HepG2 (cell line): ENCODE data around the gene CIDEA. TPM values are rescaled to one million over a fixed set of nuclear protein-coding genes. Genes with fewer than 3 reads are reported as not detected.

ENCODE experiments used
- ATAC-seq: fragments of 200-7000 bp; cut with Tn5 transposase; 3 replicates; pipeline ENCODE4 v1.9.1; 2020; ENCODE audit warnings: mild to moderate bottlenecking, moderate library complexity
- BruUV-seq: library from RNA; stranded (reverse); fragments of 400-500 nt; replicated peaks from 2 replicates; lab custom pipeline; 2021; lab: Mats Ljungman, UMichigan
- CTCF ChIA-PET: fragments of 300-600 bp; formaldehyde crosslinking; extraction: SDS; loops from one replicate; lab custom pipeline; 2021; ENCODE audit warnings: low total read pairs, inconsistent platforms, low intra/inter-chr PET ratio; lab: Yijun Ruan, JAX
- POLR2A ChIA-PET: fragments of 350-600 bp; sonication (Branson Sonifier 250); formaldehyde crosslinking; loops from one replicate; lab custom pipeline; 2020; ENCODE audit warnings: antibody characterized with exemption, inconsistent platforms; lab: Yijun Ruan, JAX
- DNase-seq: peaks from one replicate; pipeline ENCODE4 v3.0.0-alpha.2; 2015; ENCODE audit warnings: low spot score
- FAIRE-seq: peaks from 3 replicates; lab custom pipeline; 2011; peaks lifted over from hg19 to GRCh38; lab: Jason Lieb, UNC
- H2AFZ ChIP-seq: one replicate; pipeline ENCODE4 v1.6.1; 2011; ENCODE audit warnings: low read length, inconsistent platforms
- H3K27ac ChIP-seq: fragments of 300-600 bp; 3 replicates; pipeline ENCODE4 v1.8.0; 2011; ENCODE audit warnings: mixed run types, mild to moderate bottlenecking, mixed read lengths, low read length, inconsistent platforms; ENCODE audit not compliant: insufficient read depth; ENCODE audit errors: extremely low read length
- H3K27me3 ChIP-seq, 2 experiments: fragments of 200-600 bp in 1 of 2; 2 replicates in 1 of 2; 3 replicates in 1 of 2; pipeline versions ENCODE4 v1.6.0 to v1.8.0; 2011; ENCODE audit warnings: low read length in 2 of 2, mild to moderate bottlenecking in 2 of 2, moderate library complexity in 2 of 2, inconsistent platforms in 1 of 2; ENCODE audit not compliant: insufficient read depth in 2 of 2, control insufficient read depth in 1 of 2
- H3K36me3 ChIP-seq, 2 experiments: fragments of 200-600 bp in 1 of 2; replicated peaks in 1 of 2; 2 replicates in 1 of 2; 3 replicates in 1 of 2; pipeline versions ENCODE4 v1.5.1 to v1.8.0; 2011; ENCODE audit warnings: low read length in 2 of 2, inconsistent platforms in 1 of 2; ENCODE audit not compliant: insufficient read depth in 2 of 2, control insufficient read depth in 1 of 2
- H3K4me1 ChIP-seq: 2 replicates; pipeline ENCODE4 v1.5.1; 2012; ENCODE audit warnings: low read length, inconsistent platforms; ENCODE audit not compliant: insufficient read depth
- H3K4me2 ChIP-seq: 2 replicates; pipeline ENCODE4 v1.6.0; 2011; ENCODE audit warnings: low read depth, low read length, inconsistent platforms
- H3K4me3 ChIP-seq, 3 experiments: fragments of 200-600 bp in 1 of 3; sonication (generic), shearing (Covaris generic) in 1 of 3; replicated peaks in 1 of 3; 2 replicates each; pipeline ENCODE4 v1.5.1; 2011 to 2016; ENCODE audit warnings: low read length in 3 of 3, inconsistent platforms in 2 of 3, low read depth in 2 of 3, mild to moderate bottlenecking in 2 of 3, control low read depth in 1 of 3, mixed read lengths in 1 of 3; ENCODE audit not compliant: insufficient read depth in 1 of 3
- H3K79me2 ChIP-seq: one replicate; pipeline ENCODE4 v1.6.1; 2011; ENCODE audit warnings: low read length, inconsistent platforms; ENCODE audit not compliant: insufficient read depth
- H3K9ac ChIP-seq: 2 replicates; pipeline ENCODE4 v1.6.0; 2011; ENCODE audit warnings: mild to moderate bottlenecking, low read depth, low read length, inconsistent platforms; ENCODE audit not compliant: insufficient read depth
- H3K9me3 ChIP-seq: 2 replicates; pipeline ENCODE4 v1.5.1; 2012; ENCODE audit warnings: mild to moderate bottlenecking, low read length
- H4K20me1 ChIP-seq: 2 replicates; pipeline ENCODE4 v1.6.0; 2011; ENCODE audit warnings: inconsistent platforms, mild to moderate bottlenecking, low read length, moderate library complexity; ENCODE audit not compliant: insufficient read depth
- POLR2A ChIP-seq, 2 experiments: IDR thresholded peaks; 2 replicates each; pipeline ENCODE4 v1.6.1; 2011; ENCODE audit warnings: low read depth in 2 of 2, low read length in 2 of 2, mild to moderate bottlenecking in 1 of 2, moderate library complexity in 1 of 2; ENCODE audit not compliant: insufficient read depth in 1 of 2
- ZNF770 ChIP-seq: sonication (generic); formaldehyde crosslinking; IDR thresholded peaks from 2 replicates; pipeline ENCODE4 v1.5.0; 2020; ENCODE audit warnings: mild to moderate bottlenecking, missing genetic modification reagents
- WGBS: methylation state at CpG from one replicate; pipeline ENCODE4 v1.1.6; 2017; ENCODE audit warnings: low lambda C conversion rate; 5-methylcytosine and 5-hydroxymethylcytosine counted together
- in situ Hi-C: cut with HindIII; loops from 2 replicates; pipeline ENCODE4 v1.10.0; 2017; ENCODE audit warnings: low pct_unique_long_range_greater_than_20kb; ENCODE audit not compliant: extremely low pct_ligation_motif_present
- intact Hi-C: fragments of 100-400 bp; cut with micrococcal nuclease; formaldehyde crosslinking; loops from one replicate; pipeline ENCODE4 v1.10.0; 2022; ENCODE audit not compliant: unreplicated experiment
- polyA plus RNA-seq, 8 experiments: library from polyadenylated mRNA; depleted of rRNA in 3 of 8; stranded (reverse) in 7 of 8; unstranded in 1 of 8; fragments of >200 nt; fragmentation: Illumina TruSeq in 4 of 8; extraction: Trizol in 4 of 8; gene quantifications; 2 replicates each; pipeline versions ENCODE4 v1.2.1 to v1.2.3, GENCODE V29; 2011 to 2016; ENCODE audit warnings: low read depth in 4 of 8, missing spikeins in 1 of 8, mixed read lengths in 1 of 8; ENCODE audit not compliant: insufficient read depth in 1 of 8
- small RNA-seq, 3 experiments: library from RNA; depleted of rRNA; stranded (forward); fragments of <200 nt; gene quantifications; one replicate each; pipeline ENCODE3, GENCODE V24; 2012; ENCODE audit warnings: low read depth in 2 of 3, low replicate concordance in 1 of 3; ENCODE audit not compliant: insufficient read length in 3 of 3, insufficient read depth in 2 of 3
- total RNA-seq, 5 experiments: library from RNA; depleted of rRNA; stranded (reverse); fragments of >200 nt; fragmentation: Illumina TruSeq; extraction: Trizol; gene quantifications; 2 replicates each; pipeline ENCODE4 v1.2.3, GENCODE V29; 2016; ENCODE audit warnings: low read depth in 1 of 5

CIDEA gene
- total and polyA plus RNA-seq, 2 of the 13 experiments (the other 11 are each of a cell fraction or from before 2014, with no cell fraction given) = not detected

GRCh38 chr18:12326711-12327460 is 72.7 kb downstream of the CIDEA start:
- in situ Hi-C loops = no loop called here
- peaks cover 19 to 47% of the 10 kb centered on the region in 2 experiments; a peak in 4 of 5 replicates for H3K36me3 ChIP-seq
- H3K4me1 ChIP-seq = no peaks in the 10 kb centered on the region; the same call in 1 of the 2 replicates
- no peak overlapping the region for H3K4me3 ChIP-seq
- no peaks in the 10 kb centered on the region for H3K79me2 ChIP-seq
- no TSS peak for BruUV-seq
- ChIA-PET CTCF (no interaction called here), POLR2A (no interaction called here)
- H2AFZ ChIP-seq = no peak overlapping the region
- no peak for DNase-seq
- intact Hi-C loops = loop anchor here (5.0 kb wide), 1 partner anchor 330 kb away; the partner anchor contains the start of gene SPIRE1
- no peaks in the 10 kb centered on the region for H3K9me3 ChIP-seq
- no peak overlapping the region for H3K4me2 ChIP-seq
- peaks cover 14% of the 10 kb centered on the region; the same call in 1 of the 2 replicates for H4K20me1 ChIP-seq
- no peaks in the 10 kb centered on the region for H3K27me3 ChIP-seq
- no peak overlapping the region for H3K27ac ChIP-seq
- no peak for ATAC-seq
- FAIRE-seq = no peak
- TF ChIP-seq ZNF770 (CRISPR knock-in tag) (no peak), POLR2A (IDR thresholded peaks at IDR 0.05; ENCODE audit: insufficient read depth in 1 of 2, low read depth in 2 of 2, low read length in 2 of 2) (0 out of 4 replicates have a peak, but pooled peaks of 1 of the 2 experiments have one; percentile 9)
- H3K9ac ChIP-seq = no peak overlapping the region
- WGBS = 94% methylated on average over 8 of the region's 12 CpGs

Small RNAs within 50 kb of the gene (small RNA-seq; reads per million reads assigned to genes)
- 0 reads per million in 3 experiments for gene RNU6-170P

Other genes starting within 250 kb of the CIDEA start
- gene ANKRD62, start 160.5 kb upstream of the CIDEA start, total RNA-seq (2016; rRNA removed; fragmentation: Illumina TruSeq; extraction: Trizol) = not detected in 2 replicates
- not detected in 2 replicates for gene ANKRD62, start 160.5 kb upstream of the CIDEA start, polyA plus RNA-seq (2011; rRNA removed)
- gene TUBB6, start 53.9 kb downstream of the CIDEA start, total RNA-seq (2016; rRNA removed; fragmentation: Illumina TruSeq; extraction: Trizol) = 9.9 and 13.5 TPM in 2 replicates
- gene TUBB6, start 53.9 kb downstream of the CIDEA start, polyA plus RNA-seq (2011; rRNA removed) = 28.6 and 30.8 TPM in 2 replicates
- gene AFG3L2, start 122.9 kb downstream of the CIDEA start, total RNA-seq (2016; rRNA removed; fragmentation: Illumina TruSeq; extraction: Trizol) = 86.3 and 86.9 TPM in 2 replicates
- gene AFG3L2, start 122.9 kb downstream of the CIDEA start, polyA plus RNA-seq (2011; rRNA removed) = 26.2 and 28.6 TPM in 2 replicates
- 5.5 and 11.0 TPM in 2 replicates for gene PRELID3A, start 153.6 kb downstream of the CIDEA start, total RNA-seq (2016; rRNA removed; fragmentation: Illumina TruSeq; extraction: Trizol)
- 7.2 and 10.3 TPM in 2 replicates for gene PRELID3A, start 153.6 kb downstream of the CIDEA start, polyA plus RNA-seq (2011; rRNA removed)